Liver (tissue), 9 donors: ENCODE measurements around the gene DZANK1. TPM values are rescaled to one million over a fixed set of nuclear protein-coding genes. Genes with fewer than 3 reads are reported as not detected.

Source experiments
- DNase-seq: peaks from one replicate; pipeline ENCODE4 v3.0.0-alpha.2; 2017; ENCODE audit warnings: low spot score
- H3K27ac ChIP-seq, 2 donors: one replicate each; pipeline ENCODE4 v1.7.0; 2013; ENCODE audit warnings: inconsistent platforms in 2 of 2, low read length in 2 of 2, control low read depth in 1 of 2, low read depth in 1 of 2, mild to moderate bottlenecking in 1 of 2
- H3K27me3 ChIP-seq, 4 donors: one replicate each; pipeline versions ENCODE4 v1.6.1 to v1.7.0; 2013; ENCODE audit warnings: low read length in 3 of 4, inconsistent platforms in 1 of 4, mild to moderate bottlenecking in 1 of 4, moderate library complexity in 1 of 4; ENCODE audit not compliant: control insufficient read depth in 4 of 4, insufficient read depth in 4 of 4
- H3K36me3 ChIP-seq, 4 donors: one replicate each; pipeline versions ENCODE4 v1.6.1 to v1.7.0; 2013; ENCODE audit warnings: low read length in 3 of 4, mild to moderate bottlenecking in 3 of 4, low read depth in 1 of 4, moderate library complexity in 1 of 4; ENCODE audit not compliant: control insufficient read depth in 4 of 4, insufficient read depth in 3 of 4
- H3K4me1 ChIP-seq, 4 donors: one replicate each; pipeline versions ENCODE4 v1.6.1 to v1.7.0; 2013; ENCODE audit warnings: low read length in 3 of 4, mild to moderate bottlenecking in 3 of 4, moderate library complexity in 1 of 4; ENCODE audit not compliant: control insufficient read depth in 4 of 4, insufficient read depth in 4 of 4
- H3K4me3 ChIP-seq, 3 donors: one replicate each; pipeline versions ENCODE4 v1.6.1 to v1.7.0; 2013; ENCODE audit warnings: low read length in 3 of 3, control low read depth in 1 of 3, low read depth in 1 of 3, mild to moderate bottlenecking in 1 of 3
- H3K9ac ChIP-seq, 2 donors: one replicate each; pipeline ENCODE4 v1.7.0; 2013; ENCODE audit warnings: low read length in 2 of 2, mild to moderate bottlenecking in 2 of 2, moderate library complexity in 2 of 2, control low read depth in 1 of 2, low read depth in 1 of 2
- H3K9me3 ChIP-seq, 4 donors: one replicate each; pipeline versions ENCODE4 v1.6.1 to v1.7.0; 2013; ENCODE audit warnings: low read length in 3 of 4; ENCODE audit not compliant: control insufficient read depth in 4 of 4
- EGR1 ChIP-seq, 2 donors: IDR thresholded peaks; 2 replicates each; pipeline ENCODE4 v1.6.1; 2016 to 2018; ENCODE audit warnings: antibody characterized with exemption in 2 of 2, low read depth in 2 of 2
- FOXA1 ChIP-seq: IDR thresholded peaks from 2 replicates; pipeline ENCODE4 v1.6.1; 2016; ENCODE audit warnings: antibody characterized with exemption
- FOXA2 ChIP-seq: IDR thresholded peaks from 2 replicates; pipeline ENCODE4 v1.6.1; 2016; ENCODE audit warnings: antibody characterized with exemption
- GABPA ChIP-seq, 2 donors: IDR thresholded peaks in 1 of 2; conservative IDR thresholded peaks in 1 of 2; 2 replicates each; pipeline ENCODE4 v1.6.1; 2016; ENCODE audit warnings: antibody characterized with exemption in 2 of 2, mild to moderate bottlenecking in 1 of 2, moderate library complexity in 1 of 2
- HNF4A ChIP-seq, 2 donors: conservative IDR thresholded peaks; 2 replicates each; pipeline ENCODE4 v1.6.1; 2016; ENCODE audit warnings: antibody characterized with exemption in 2 of 2, mild to moderate bottlenecking in 2 of 2
- HNF4G ChIP-seq: IDR thresholded peaks from 2 replicates; pipeline ENCODE4 v1.6.1; 2016; ENCODE audit warnings: antibody characterized with exemption
- JUND ChIP-seq, 2 donors: IDR thresholded peaks; 2 replicates each; pipeline ENCODE4 v1.6.1; 2016; ENCODE audit warnings: antibody characterized with exemption in 2 of 2
- NR2F2 ChIP-seq: IDR thresholded peaks from 2 replicates; pipeline ENCODE4 v1.6.1; 2016; ENCODE audit warnings: antibody characterized with exemption
- RAD21 ChIP-seq, 2 donors: IDR thresholded peaks; 2 replicates each; pipeline ENCODE4 v1.6.1; 2016; ENCODE audit warnings: antibody characterized with exemption in 2 of 2, mild to moderate bottlenecking in 2 of 2
- RXRA ChIP-seq, 2 donors: IDR thresholded peaks; 2 replicates each; pipeline ENCODE4 v1.6.1; 2017 to 2018; ENCODE audit warnings: antibody characterized with exemption in 2 of 2, mild to moderate bottlenecking in 1 of 2
- SP1 ChIP-seq: IDR thresholded peaks from 2 replicates; pipeline ENCODE4 v1.6.1; 2018; ENCODE audit warnings: antibody characterized with exemption, mild to moderate bottlenecking
- TAF1 ChIP-seq: conservative IDR thresholded peaks from 2 replicates; pipeline ENCODE4 v1.6.1; 2016; ENCODE audit warnings: antibody characterized with exemption, mild to moderate bottlenecking
- YY1 ChIP-seq: IDR thresholded peaks from 2 replicates; pipeline ENCODE4 v1.6.1; 2016; ENCODE audit warnings: antibody characterized with exemption, mild to moderate bottlenecking
- WGBS: extraction: QIAGEN DNeasy Blood & Tissue Kit; methylation state at CpG from one replicate; pipeline ENCODE4 v1.1.7; 2013; 5-methylcytosine and 5-hydroxymethylcytosine counted together
- polyA plus RNA-seq, 2 donors: library from polyadenylated mRNA; stranded (reverse) in 1 of 2; unstranded in 1 of 2; fragments of 200-250 nt in 1 of 2; fragments of >200 nt in 1 of 2; fragmentation: Nextera tagmentation in 1 of 2; extraction: Ambion mirVana in 1 of 2; gene quantifications; one replicate each; pipeline versions ENCODE4 v1.2.1 to v1.2.3, GENCODE V29; 2013 to 2015
- total RNA-seq, 2 donors: library from RNA; depleted of rRNA; stranded (reverse); fragments of >200 nt; gene quantifications; one replicate each; pipeline ENCODE4 v1.2.3, GENCODE V29; 2014
- TF ChIP-seq, protein P1 (sequence below): IDR thresholded peaks from 2 replicates; pipeline ENCODE4 v1.6.1; 2016; ENCODE audit warnings: antibody characterized with exemption
- TF ChIP-seq, protein P2 (sequence below): IDR thresholded peaks from 2 replicates; pipeline ENCODE4 v1.6.1; 2016; ENCODE audit warnings: antibody characterized with exemption
- TF ChIP-seq, protein P3 (sequence below): IDR thresholded peaks from 2 replicates; pipeline ENCODE4 v1.6.1; 2016; ENCODE audit warnings: antibody characterized with exemption
- TF ChIP-seq, protein P4 (sequence below): IDR thresholded peaks from 2 replicates; pipeline ENCODE4 v1.6.1; 2016; ENCODE audit warnings: antibody characterized with exemption, mild to moderate bottlenecking
- TF ChIP-seq, protein P5 (sequence below): fragments of 150-350 bp; IDR thresholded peaks from 2 replicates; pipeline ENCODE4 v1.5.1; 2017; ENCODE audit warnings: improper control_type of control experiment, low read depth, low read length; ENCODE audit not compliant: missing input control
- donor health status: healthy.
- donor health status: healthy.
- donor health status: healthy.
- donor health status: healthy.
- donor health status: healthy.

DZANK1 gene
- total RNA-seq = under 1 TPM; 0.28 to 0.84 TPM
- under 1 TPM; 0.19 to 0.33 TPM for polyA plus RNA-seq

DNA sequence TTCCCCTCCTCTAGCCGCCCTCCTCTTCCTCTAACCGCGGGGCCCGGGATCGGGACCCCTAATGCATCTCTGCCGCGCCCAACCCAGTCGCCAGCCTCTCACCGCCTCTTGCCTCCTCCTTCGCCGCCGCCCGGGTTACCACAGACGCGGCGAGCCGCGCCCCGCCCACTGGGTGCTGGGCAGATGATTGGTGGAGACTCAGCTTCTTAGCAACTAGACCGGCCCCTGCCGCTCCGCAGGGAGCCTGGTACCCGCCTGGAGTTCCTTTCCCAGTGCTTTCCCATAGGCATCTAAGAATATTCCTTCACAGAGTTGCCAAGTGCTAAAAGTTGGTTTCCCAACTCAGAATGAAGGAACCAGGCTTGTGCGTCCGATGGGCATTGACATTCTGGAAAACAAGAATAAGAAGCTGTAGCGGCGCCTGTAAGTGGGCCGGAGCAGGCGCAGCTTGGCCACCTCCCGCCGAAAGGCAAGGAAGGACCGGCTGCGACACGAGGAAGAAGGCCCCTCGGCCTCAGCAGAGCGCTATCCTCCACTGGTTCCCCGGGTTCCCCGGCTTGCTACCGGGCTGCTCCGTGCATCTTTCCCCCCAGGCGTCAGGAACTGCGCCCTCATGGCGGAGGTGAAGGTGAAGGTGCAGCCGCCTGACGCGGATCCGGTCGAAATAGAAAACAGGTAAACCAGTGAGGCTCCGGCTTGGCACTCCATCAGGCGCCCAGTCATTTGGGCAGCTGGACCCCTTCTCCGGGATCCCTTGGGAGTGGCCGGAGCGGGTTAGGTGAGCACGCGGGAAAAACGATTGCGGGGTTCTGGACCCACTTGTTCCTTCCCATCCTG, at the start of gene DZANK1, which contains the start of gene POLR3F:
Gene DZANK1 (minus strand): TSS at position 137 of the 837 bp plus-strand sequence. CDS start 1,672 bp downstream, outside the sequence.
Gene POLR3F (plus strand): TSS at position 497 of the 837 bp plus-strand sequence. CDS start 117 bp downstream, at position 614.
- peak; percentile 69 for TF ChIP-seq SP1
- TF ChIP-seq FOXA2 = no peak
- peak; percentile 32 for TF ChIP-seq NR2F2
- peak; percentile 14 to 37 for TF ChIP-seq RAD21 (IDR thresholded peaks at IDR 0.05)
- TF ChIP-seq, protein P1, sequence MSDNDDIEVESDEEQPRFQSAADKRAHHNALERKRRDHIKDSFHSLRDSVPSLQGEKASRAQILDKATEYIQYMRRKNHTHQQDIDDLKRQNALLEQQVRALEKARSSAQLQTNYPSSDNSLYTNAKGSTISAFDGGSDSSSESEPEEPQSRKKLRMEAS = peak; percentile 66
- no peak for TF ChIP-seq JUND (IDR thresholded peaks at IDR 0.05)
- peak; percentile 10 for TF ChIP-seq FOXA1
- TF ChIP-seq, protein P2, sequence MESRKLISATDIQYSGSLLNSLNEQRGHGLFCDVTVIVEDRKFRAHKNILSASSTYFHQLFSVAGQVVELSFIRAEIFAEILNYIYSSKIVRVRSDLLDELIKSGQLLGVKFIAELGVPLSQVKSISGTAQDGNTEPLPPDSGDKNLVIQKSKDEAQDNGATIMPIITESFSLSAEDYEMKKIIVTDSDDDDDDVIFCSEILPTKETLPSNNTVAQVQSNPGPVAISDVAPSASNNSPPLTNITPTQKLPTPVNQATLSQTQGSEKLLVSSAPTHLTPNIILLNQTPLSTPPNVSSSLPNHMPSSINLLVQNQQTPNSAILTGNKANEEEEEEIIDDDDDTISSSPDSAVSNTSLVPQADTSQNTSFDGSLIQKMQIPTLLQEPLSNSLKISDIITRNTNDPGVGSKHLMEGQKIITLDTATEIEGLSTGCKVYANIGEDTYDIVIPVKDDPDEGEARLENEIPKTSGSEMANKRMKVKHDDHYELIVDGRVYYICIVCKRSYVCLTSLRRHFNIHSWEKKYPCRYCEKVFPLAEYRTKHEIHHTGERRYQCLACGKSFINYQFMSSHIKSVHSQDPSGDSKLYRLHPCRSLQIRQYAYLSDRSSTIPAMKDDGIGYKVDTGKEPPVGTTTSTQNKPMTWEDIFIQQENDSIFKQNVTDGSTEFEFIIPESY = peak; percentile 76
- TF ChIP-seq HNF4A (conservative IDR thresholded peaks at IDR 0.05) = peak in 1 of 2 donors; percentile 18
- peak; percentile 78 for TF ChIP-seq YY1
- peak in 1 of 2 donors; percentile 17 for TF ChIP-seq RXRA (IDR thresholded peaks at IDR 0.05)
- TF ChIP-seq HNF4G = no peak
- peak in 1 of 2 donors; percentile 63 for TF ChIP-seq GABPA (IDR thresholded peaks at IDR 0.05 in 1 of 2, conservative IDR thresholded peaks at IDR 0.05 in 1 of 2)
- H3K27ac ChIP-seq = peak within 1 kb of the TSS; percentile 81 to 93
- no peaks in the 10 kb centered on the region for H3K27me3 ChIP-seq
- peak within 1 kb of the TSS; percentile 82 to 89 for H3K9ac ChIP-seq
- WGBS = under 1% methylated on average over 57 of the region's 57 CpGs
- H3K4me1 ChIP-seq = peaks cover 3 to 26% (median 20%) of the 10 kb centered on the region in 4 donors
- peak; percentile 96 for DNase-seq
- H3K4me3 ChIP-seq = peak within 1 kb of the TSS; percentile 79 to 96 (median 95)
- peaks cover 0 to 5% (median 2%) of the 10 kb centered on the region in 4 donors for H3K36me3 ChIP-seq
- H3K9me3 ChIP-seq = no peaks in the 10 kb centered on the region

DNA sequence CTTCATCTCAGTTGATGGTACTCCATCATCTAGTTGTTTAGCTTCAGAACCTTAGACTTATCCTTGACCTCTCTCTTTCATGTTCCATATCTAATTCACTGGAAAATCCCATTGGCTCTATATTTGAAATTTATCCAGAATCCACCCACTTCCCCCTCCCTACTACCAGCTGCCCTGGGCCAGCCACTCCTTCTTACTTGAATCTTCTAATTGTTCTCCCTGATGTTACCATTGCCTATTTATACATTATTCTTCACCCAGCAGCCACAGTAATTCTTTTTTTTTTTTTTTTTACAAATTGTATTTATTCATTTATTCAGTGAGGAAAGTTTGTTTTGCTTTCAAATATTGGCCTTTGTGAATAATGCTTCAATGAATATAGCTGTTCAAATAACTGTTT, 49.1 kb upstream of the DZANK1 start:
- Histone ChIP-seq H3K27me3 (no peaks in the 10 kb centered on the region), H3K4me1 (peaks cover 0 to 4% (median 3%) of the 10 kb centered on the region in 4 donors), H3K27ac (no peak overlapping the region), H3K9me3 (no peaks in the 10 kb centered on the region), H3K36me3 (peaks cover 6 to 43% (median 27%) of the 10 kb centered on the region in 4 donors), H3K9ac (no peak overlapping the region), H3K4me3 (no peak overlapping the region)
- no peak for DNase-seq
- TF ChIP-seq HNF4G = no peak
- TF ChIP-seq, protein P3, sequence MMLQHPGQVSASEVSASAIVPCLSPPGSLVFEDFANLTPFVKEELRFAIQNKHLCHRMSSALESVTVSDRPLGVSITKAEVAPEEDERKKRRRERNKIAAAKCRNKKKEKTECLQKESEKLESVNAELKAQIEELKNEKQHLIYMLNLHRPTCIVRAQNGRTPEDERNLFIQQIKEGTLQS = no peak
- TF ChIP-seq RXRA (IDR thresholded peaks at IDR 0.05) = no peak
- no peak for TF ChIP-seq YY1
- TF ChIP-seq, protein P4, sequence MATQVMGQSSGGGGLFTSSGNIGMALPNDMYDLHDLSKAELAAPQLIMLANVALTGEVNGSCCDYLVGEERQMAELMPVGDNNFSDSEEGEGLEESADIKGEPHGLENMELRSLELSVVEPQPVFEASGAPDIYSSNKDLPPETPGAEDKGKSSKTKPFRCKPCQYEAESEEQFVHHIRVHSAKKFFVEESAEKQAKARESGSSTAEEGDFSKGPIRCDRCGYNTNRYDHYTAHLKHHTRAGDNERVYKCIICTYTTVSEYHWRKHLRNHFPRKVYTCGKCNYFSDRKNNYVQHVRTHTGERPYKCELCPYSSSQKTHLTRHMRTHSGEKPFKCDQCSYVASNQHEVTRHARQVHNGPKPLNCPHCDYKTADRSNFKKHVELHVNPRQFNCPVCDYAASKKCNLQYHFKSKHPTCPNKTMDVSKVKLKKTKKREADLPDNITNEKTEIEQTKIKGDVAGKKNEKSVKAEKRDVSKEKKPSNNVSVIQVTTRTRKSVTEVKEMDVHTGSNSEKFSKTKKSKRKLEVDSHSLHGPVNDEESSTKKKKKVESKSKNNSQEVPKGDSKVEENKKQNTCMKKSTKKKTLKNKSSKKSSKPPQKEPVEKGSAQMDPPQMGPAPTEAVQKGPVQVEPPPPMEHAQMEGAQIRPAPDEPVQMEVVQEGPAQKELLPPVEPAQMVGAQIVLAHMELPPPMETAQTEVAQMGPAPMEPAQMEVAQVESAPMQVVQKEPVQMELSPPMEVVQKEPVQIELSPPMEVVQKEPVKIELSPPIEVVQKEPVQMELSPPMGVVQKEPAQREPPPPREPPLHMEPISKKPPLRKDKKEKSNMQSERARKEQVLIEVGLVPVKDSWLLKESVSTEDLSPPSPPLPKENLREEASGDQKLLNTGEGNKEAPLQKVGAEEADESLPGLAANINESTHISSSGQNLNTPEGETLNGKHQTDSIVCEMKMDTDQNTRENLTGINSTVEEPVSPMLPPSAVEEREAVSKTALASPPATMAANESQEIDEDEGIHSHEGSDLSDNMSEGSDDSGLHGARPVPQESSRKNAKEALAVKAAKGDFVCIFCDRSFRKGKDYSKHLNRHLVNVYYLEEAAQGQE = no peak
- TF ChIP-seq TAF1 = no peak
- TF ChIP-seq, protein P5, sequence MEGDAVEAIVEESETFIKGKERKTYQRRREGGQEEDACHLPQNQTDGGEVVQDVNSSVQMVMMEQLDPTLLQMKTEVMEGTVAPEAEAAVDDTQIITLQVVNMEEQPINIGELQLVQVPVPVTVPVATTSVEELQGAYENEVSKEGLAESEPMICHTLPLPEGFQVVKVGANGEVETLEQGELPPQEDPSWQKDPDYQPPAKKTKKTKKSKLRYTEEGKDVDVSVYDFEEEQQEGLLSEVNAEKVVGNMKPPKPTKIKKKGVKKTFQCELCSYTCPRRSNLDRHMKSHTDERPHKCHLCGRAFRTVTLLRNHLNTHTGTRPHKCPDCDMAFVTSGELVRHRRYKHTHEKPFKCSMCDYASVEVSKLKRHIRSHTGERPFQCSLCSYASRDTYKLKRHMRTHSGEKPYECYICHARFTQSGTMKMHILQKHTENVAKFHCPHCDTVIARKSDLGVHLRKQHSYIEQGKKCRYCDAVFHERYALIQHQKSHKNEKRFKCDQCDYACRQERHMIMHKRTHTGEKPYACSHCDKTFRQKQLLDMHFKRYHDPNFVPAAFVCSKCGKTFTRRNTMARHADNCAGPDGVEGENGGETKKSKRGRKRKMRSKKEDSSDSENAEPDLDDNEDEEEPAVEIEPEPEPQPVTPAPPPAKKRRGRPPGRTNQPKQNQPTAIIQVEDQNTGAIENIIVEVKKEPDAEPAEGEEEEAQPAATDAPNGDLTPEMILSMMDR = no peak
- no peak for TF ChIP-seq EGR1 (IDR thresholded peaks at IDR 0.05; ENCODE audit: low read depth in 2 of 2)
- TF ChIP-seq FOXA2 = no peak
- TF ChIP-seq NR2F2 = no peak
- no peak for TF ChIP-seq RAD21 (IDR thresholded peaks at IDR 0.05)
- TF ChIP-seq, protein P1 = no peak
- no peak for TF ChIP-seq FOXA1
- no peak for TF ChIP-seq GABPA (IDR thresholded peaks at IDR 0.05 in 1 of 2, conservative IDR thresholded peaks at IDR 0.05 in 1 of 2)
- no peak for TF ChIP-seq SP1
- TF ChIP-seq JUND (IDR thresholded peaks at IDR 0.05) = no peak
- TF ChIP-seq, protein P2 = no peak
- no peak for TF ChIP-seq HNF4A (conservative IDR thresholded peaks at IDR 0.05)
